Suppressor macrophage treated with lipopolysaccharide for 1 hour (primary cell): ENCODE results near the gene AOAH.
"Not testable (repeated sequence)": the region's sequence is repeated elsewhere in the genome, so short reads cannot be mapped to it uniquely, and the experiment has no call there.

Source experiments
- DNase-seq, 3 donors: peaks; one replicate each; pipeline ENCODE4 v3.0.0-alpha.2; 2020 to 2022

The AOAH gene

DNA sequence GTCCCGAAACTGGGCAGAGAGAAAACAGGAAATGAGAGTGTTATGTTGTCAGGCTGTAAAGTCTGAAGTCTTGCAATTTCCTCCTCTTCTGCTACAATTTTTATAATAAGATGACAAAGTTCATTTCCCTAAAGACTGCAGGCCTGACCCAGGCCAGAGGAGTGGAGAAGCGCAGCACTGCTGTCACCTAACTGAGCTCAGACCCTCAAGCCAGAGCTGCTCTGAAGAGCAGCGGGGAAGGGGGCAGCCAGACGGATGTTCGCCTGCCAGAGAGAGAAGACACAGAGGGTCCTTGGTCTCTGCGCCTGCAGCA is 12.6 kb upstream of the AOAH start:
- peak; percentile 82 to 94 (median 92) for DNase-seq

GRCh38 chr7:36736090-36736898 is 12.0 kb upstream of the AOAH start:
- DNase-seq = no peak

GRCh38 chr7:36735172-36735571 is 10.9 kb upstream of the AOAH start:
- no peak for DNase-seq

GRCh38 chr7:36734731-36735130 is 10.4 kb upstream of the AOAH start:
- no peak for DNase-seq

GRCh38 chr7:36733411-36733810 is 9.1 kb upstream of the AOAH start:
- DNase-seq = peak; percentile 51 to 79 (median 61)

GRCh38 chr7:36732806-36733205 is 8.5 kb upstream of the AOAH start:
- DNase-seq = no peak

- no peak for DNase-seq
Measured at GRCh38 chr7:36730046-36730445, 5.8 kb upstream of the AOAH start.

GRCh38 chr7:36728143-36728542 is 3.8 kb upstream of the AOAH start:
- no peak for DNase-seq

DNA sequence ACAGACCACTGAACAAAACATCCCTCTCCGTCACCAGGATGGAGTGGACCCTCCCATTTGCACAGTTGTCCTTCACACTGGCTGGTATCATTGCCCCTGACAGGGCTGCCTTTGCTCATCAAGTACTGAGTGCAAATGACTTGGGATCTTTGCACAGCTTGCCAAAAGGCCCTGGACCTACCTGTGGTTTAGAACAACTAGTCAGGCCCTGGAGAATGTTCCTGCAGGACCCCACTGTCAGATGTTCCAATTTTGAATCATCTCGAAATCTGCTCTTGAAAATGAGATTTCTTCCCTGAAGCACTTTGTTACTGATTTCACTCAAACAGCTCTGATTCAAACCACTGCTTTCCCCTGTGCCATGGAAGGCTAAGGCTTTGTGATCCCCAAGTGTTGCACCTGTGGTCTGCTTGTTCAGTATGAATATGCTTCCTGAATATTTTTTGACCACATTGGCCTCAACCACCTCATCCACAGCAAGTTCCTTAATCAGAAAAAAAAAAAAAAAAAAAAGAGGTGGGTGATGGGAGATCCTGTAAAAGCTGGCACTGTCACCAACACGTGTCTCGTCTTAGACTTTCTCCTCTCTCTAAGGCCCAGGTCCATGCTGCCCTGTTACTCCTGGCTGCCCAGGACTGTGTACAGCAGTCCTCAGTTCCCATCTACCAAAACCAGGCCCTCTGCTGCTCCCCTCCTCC is 2.7 kb upstream of the AOAH start:
- peak; percentile 54 to 68 (median 67) for DNase-seq

GRCh38 chr7:36726311-36726710 is 2.0 kb upstream of the AOAH start:
- peak; percentile 65 to 69 (median 66) for DNase-seq

DNA sequence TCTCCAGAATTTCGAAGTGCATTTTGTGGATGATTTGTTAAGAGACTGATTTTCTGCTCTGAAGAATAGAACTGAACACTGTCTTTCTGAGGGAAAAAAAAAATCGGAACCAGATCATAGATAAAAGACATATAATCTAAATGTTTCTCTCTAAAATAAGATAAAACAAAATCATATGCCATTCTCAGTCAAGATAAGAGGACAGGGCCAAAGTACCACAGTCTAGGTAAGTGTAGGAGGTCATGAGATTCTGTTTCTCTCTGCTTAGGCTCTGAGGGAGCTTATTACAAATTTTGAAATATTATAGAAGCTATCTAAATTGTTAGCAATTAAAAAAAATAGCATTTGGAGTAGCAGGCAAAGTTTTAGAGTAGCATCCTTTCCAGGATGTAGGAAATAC is 702 bp upstream of the AOAH start:
- DNase-seq = no peak

DNA sequence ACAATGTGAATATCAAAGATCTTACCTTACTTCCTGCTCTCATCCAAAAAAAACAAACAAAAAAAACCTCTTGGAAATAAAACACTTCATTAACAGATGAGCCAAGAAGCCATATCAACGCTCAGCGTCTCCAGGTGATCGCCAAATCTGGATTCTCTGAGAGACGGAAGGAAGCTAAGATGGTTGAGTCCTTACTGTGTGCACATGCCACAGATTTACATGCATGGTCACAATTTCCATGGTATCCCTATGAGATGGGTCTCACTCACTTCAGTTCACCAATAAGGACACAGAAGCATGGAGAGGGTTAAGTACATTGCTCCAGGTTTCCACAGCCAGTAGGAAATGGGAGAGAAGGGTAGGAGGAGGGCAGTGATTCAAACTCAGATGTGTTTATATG is 1.0 kb downstream of the AOAH start:
- no peak for DNase-seq

DNA sequence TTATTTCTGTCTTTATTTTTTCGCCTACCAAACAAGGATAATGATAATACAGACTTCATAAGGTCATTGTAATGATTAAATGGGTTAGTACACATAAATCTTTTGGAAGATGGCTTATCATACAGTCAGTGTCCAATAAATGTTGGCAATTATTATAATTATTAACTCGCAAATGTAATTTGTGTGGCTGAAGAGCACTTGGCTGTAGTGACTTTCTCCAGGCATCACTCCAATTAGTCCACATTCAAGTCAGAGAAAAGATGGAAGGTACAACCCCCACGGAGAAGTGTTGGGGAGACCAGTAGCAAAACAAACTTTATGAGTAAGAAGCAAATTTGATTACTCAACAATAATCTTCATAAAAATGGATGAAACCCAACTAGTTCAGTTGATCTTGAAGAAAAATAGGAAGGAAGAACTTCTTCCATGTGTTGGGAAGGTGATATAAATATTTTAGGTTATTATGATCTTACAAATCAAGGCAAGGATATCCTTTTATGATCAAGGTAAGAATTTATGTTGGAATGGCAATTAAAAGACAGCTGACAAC is 5.1 kb downstream of the AOAH start:
- no peak for DNase-seq

GRCh38 chr7:36717586-36717985 is 6.7 kb downstream of the AOAH start:
- DNase-seq = peak; percentile 57 to 70 (median 59)

- not testable (repeated sequence) for DNase-seq
Measured at GRCh38 chr7:36716802-36717201, 7.5 kb downstream of the AOAH start.

DNA sequence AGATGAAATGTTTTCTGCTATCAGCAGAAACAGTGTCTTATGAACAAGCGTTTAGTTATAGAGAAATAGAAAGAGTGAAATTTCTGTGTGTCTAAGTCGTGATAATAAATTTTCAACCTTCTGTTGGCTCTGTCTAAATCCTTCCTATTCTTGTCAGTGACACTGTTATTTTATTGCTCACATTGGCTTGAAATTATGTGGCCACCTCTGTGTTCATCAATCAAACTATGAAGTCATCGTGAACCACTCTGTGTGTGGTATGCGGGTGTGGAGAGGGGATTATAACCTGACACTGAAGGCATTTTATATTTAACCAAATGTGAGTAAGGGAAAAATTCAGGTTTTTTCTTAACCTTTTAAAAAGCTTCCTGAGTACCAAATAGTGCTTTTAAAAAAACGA is 12.3 kb downstream of the AOAH start:
- DNase-seq = no peak

- DNase-seq = no peak
Measured at GRCh38 chr7:36711256-36711655, 13.0 kb downstream of the AOAH start.

DNA sequence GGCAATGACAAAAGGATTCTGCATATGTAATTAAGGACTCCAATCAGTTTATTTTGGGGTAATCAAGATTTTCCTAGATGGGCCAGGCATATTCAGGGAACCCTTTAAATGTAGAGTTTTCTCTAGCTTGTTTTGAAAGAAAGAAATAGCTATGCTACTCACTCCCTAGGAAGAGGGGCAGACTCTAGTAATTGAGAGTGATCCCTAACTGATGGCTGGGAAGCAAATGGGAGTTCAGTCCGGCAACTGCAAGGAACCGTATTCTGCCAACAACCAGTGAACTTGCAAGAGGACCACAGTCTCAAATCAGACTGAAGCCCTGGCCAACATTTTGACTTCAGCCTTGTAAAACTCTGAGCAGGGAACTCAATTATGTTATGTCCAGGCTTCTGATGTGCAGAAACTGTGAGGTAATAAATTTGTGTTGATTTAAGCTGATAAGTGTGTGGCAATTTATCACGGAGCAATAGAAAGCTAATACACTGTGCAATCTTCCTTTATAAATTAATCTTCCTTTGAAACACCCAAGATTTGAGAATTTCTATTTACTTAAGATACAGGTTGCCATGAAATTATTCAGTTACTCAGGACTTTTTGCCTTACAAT is 14.0 kb downstream of the AOAH start:
- DNase-seq = no peak

- peak in 2 of 3 donors; percentile 28 to 47 for DNase-seq
Measured at GRCh38 chr7:36708767-36709166, 15.5 kb downstream of the AOAH start.

DNA sequence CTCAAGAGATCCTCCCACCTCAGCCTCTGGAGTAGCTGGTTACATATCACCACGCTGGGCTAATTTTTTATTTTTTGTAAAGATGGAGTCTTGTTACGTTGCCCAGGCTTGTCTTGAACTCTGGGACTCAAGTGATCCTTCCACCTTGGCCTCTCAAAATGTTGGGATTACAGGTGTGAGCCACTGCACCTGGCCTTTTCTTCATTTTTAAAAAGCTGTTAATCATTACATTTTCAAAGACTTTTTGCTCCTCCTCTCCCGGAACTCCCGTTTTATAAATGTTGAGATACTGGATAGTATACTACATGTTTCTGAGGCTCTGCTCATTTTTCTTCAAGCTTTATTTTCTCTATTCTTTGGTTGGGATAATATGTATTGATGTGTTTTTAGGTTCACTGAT is 16.4 kb downstream of the AOAH start:
- DNase-seq = no peak

- no peak for DNase-seq
Measured at GRCh38 chr7:36707465-36707864, 16.8 kb downstream of the AOAH start.

GRCh38 chr7:36703860-36704259 is 20.4 kb downstream of the AOAH start:
- not testable (repeated sequence) for DNase-seq

GRCh38 chr7:36692456-36692855 is 31.8 kb downstream of the AOAH start:
- DNase-seq = no peak

DNA sequence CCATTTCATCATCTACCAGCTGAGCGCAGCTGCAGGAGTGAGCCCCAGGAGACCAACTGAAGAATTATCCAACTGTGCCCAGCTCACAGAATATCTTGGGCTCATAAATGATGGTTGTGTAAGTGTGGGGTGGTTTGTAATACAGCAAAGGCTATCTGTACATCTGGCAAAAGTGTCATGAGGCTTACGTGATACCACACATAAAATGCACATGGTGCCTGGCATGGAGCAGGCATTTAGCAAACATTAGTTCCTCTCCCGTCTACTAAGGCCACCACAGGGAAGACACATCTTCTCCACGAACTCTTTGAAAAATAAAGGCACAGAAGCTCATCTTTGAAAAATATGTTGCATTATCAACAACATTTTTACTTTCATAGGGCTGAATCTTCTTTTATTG is 32.3 kb downstream of the AOAH start:
- no peak for DNase-seq
